H1 (cell line): ENCODE data around the gene MXD4.
"Not testable (repeated sequence)": the region's sequence is repeated elsewhere in the genome, so short reads cannot be mapped to it uniquely, and the experiment has no call there.

ENCODE experiments used
- BRCA1 ChIP-seq: IDR thresholded peaks from 2 replicates; pipeline ENCODE4 v1.6.1; 2012; ENCODE audit warnings: low read depth, low read length, improper control_type of control experiment
- CEBPB ChIP-seq: IDR thresholded peaks from 2 replicates; pipeline ENCODE4 v1.6.1; 2012; ENCODE audit warnings: low read depth, low read length
- MAX ChIP-seq: IDR thresholded peaks from 2 replicates; pipeline ENCODE4 v1.6.1; 2012; ENCODE audit warnings: inconsistent platforms
- POLR2AphosphoS5 ChIP-seq: IDR thresholded peaks from 2 replicates; pipeline ENCODE4 v1.6.1; 2011; ENCODE audit warnings: low read depth, low read length
- TF ChIP-seq, protein P1 (sequence below), 3 experiments: IDR thresholded peaks; 1 replicate in 2 of 3; 2 replicates in 1 of 3; pipeline versions ENCODE4 v1.5.1 to v1.6.1; 2011; ENCODE audit warnings: low read length in 3 of 3, mild to moderate bottlenecking in 3 of 3, inconsistent platforms in 2 of 3, low read depth in 1 of 3, moderate library complexity in 1 of 3; ENCODE audit not compliant: insufficient read depth in 1 of 3; ENCODE audit errors: control extremely low read depth in 1 of 3

DNA sequence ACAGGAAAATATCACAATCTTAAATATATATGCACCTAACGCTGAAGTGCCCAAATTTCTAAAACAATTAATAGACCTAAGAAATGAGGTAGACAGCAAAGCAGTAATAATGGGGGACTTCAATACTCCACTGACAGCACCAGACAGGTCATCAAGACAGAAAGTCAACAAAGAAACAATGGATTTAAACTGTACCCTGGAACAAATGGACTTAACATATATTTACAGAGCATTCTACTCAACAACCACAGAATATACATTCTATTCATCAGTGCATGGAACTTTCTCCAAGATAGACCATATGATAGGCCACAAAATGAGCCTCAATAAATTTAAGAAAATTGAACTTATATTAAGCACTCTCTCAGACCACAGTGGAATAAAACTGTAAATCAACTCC, 59.1 kb downstream of the MXD4 start:
- TF ChIP-seq MAX, BRCA1, CEBPB, POLR2AphosphoS5: not testable (repeated sequence)
- TF ChIP-seq, protein P1, sequence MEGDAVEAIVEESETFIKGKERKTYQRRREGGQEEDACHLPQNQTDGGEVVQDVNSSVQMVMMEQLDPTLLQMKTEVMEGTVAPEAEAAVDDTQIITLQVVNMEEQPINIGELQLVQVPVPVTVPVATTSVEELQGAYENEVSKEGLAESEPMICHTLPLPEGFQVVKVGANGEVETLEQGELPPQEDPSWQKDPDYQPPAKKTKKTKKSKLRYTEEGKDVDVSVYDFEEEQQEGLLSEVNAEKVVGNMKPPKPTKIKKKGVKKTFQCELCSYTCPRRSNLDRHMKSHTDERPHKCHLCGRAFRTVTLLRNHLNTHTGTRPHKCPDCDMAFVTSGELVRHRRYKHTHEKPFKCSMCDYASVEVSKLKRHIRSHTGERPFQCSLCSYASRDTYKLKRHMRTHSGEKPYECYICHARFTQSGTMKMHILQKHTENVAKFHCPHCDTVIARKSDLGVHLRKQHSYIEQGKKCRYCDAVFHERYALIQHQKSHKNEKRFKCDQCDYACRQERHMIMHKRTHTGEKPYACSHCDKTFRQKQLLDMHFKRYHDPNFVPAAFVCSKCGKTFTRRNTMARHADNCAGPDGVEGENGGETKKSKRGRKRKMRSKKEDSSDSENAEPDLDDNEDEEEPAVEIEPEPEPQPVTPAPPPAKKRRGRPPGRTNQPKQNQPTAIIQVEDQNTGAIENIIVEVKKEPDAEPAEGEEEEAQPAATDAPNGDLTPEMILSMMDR (IDR thresholded peaks at IDR 0.05; ENCODE audit: control extremely low read depth in 1 of 3, insufficient read depth in 1 of 3, low read depth in 1 of 3, low read length in 3 of 3): not testable (repeated sequence)
